ENCODE measurements around the gene MAP3K12. TPM values are rescaled to one million over a fixed set of nuclear protein-coding genes. Genes with fewer than 3 reads are reported as not detected.

Gene MAP3K12
- 34.2 and 44.7 TPM in 2 replicates for total RNA-seq

DNA sequence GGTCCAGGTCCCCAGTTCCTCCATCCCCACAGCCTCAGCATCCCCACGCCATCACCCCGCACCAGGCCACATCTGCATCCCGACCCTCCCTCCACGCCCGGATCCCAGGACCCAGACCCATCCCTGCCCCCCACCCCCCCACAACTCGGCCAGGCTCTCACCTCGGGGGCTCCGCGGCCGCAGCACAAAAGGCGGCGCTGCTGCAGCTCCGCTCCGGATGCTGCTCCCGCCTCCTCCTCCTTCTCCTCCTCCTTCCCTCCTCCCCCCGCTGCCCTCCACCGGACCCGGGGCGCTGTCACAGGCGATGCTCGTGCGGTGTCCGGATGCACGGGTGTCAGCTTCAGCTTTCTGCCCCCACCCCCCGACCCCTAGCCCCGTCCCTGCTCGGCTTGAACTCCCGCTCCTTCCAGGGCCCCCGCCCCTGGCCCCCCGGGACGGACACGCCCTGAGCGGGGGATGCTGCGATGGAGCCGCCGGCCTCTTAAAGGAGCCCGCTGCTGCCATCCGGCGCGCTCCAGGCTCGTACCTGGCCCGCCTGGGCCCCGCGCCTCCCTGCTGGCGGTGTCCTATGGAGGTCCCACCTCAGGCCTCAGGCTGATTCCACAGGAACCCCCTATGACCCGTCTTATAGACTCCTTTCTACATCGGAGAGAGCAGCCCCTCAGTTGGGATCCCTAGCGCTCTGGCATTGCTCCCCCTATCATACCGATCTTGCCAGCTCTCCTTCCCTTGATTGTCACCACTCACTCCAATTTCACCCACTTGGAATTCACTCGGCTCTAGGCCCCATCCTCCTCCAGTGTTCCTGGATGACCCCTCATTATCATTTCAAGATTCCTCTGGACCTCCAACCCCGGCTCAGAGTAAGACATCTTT, at the start of gene MAP3K12:
TSS of gene MAP3K12 (minus strand) at position 193 of the 876 bp plus-strand sequence. CDS start 12,067 bp downstream, outside the sequence.

GRCh38 chr12:53506881-53507602, 7.8 kb upstream of the MAP3K12 start, which contains the start of gene NPFF:
Gene NPFF, minus strand, starts transcription at chr12:53507484. Its CDS starts 10 bp downstream, at chr12:53507474.

DNA sequence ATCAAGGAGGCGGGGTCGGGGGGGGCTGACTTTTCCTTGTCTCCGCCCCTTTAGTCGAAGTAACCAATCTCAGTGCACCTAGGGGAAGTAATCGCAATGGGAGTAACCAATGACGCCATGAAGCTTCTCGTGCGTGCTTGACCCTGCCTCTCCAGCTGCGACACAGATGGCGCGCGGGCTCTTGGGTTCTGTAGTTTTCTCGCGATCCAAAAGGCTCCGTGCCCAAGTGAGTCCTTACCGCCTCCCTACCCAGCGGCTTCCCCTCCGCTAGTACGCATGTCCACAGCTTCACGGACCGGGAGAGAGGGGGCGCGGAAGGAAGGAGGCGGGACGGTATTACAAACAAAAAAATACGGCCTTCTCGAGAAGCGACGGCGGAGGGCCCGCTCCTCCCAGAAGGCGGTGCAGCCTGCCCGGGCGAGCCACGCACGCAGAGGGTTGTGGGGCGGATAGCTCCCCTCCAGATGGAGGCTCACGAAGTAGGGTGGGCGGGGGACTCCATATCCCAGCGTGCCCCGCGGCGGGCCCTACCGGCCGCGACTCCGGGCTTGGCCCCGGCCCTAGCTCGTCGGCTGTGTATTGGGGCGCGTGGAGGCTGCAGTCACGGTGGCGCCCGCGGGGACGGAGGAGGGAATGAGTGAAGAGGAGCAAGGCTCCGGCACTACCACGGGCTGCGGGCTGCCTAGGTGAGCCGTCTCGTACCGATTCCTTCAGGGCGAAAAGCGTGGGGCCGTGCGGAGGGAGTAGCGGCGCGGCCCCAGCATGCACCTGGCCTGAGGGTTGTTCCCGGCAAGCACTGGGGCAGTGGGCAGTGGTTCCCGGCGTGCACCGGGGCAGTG, 1.7 kb upstream of the MAP3K12 start, which contains the start of gene TARBP2:
TSS of gene TARBP2 (plus strand) at position 508 of the 839 bp plus-strand sequence. CDS start at position 634, 126 bp downstream.

GRCh38 chr12:53451661-53452158, 47.5 kb downstream of the MAP3K12 start, which contains the start of gene PCBP2:
Gene PCBP2, plus strand, starts transcription at chr12:53452102. Its CDS starts 2,699 bp downstream, at chr12:53454801.

DNA sequence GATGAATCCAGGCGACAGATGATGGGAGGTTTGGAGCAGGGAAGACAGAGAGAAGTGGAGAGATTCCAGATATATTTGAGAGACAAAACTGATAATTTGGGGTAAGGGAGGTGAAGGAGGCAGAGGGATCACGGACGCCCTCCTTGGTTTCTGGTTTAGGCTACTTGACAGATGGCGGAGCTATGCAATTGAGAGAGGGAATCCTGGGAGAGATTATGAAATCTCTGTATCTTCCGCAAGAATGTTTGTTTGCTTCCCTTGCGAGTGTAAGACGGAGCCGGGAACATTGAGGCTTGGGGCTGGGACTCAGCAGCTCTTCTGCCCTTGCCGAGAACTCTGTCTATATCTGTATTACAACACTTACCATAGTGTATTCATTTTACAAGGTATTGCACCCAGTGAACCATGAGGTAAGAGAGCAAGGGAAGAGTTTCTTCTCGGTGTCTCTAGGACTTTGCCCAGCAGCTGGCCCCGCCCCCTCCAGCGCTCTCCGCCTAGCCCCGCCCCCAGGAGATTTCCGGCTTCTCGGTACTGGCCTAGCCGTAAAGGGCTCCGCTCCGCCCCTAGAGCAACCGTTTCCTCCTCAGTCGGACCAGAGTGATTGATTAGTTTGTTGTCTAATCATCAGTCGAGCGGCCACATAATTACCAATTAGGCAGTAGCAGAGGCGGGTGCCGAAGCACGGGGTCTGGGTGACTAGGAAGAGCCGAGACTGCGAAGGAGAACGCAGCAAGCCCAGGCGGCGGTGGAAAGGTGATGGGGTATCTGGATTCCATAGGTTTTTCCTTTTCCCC, 58.0 kb downstream of the MAP3K12 start, which contains the start of gene PRR13:
TSS of gene PRR13 (plus strand) at position 695 of the 794 bp plus-strand sequence. CDS start 981 bp downstream, outside the sequence.

Other genes starting within 250 kb of the MAP3K12 start
- gene ESPL1, start 231.2 kb downstream of the MAP3K12 start, total RNA-seq, result 2.3 and 2.6 TPM in 2 replicates
- 311 and 472 TPM in 2 replicates for gene PFDN5, start 203.9 kb downstream of the MAP3K12 start, total RNA-seq
- gene MYG1, start 199.8 kb downstream of the MAP3K12 start, total RNA-seq, result 32.3 and 40.7 TPM in 2 replicates
- 36.3 and 42.9 TPM in 2 replicates for gene AAAS, start 177.8 kb downstream of the MAP3K12 start, total RNA-seq
- not detected in 2 replicates for gene SP7, start 163.1 kb downstream of the MAP3K12 start, total RNA-seq
- gene SP1, start 119.3 kb downstream of the MAP3K12 start, total RNA-seq, result 36.0 and 38.2 TPM in 2 replicates
- not detected in 2 replicates for gene AMHR2, start 75.6 kb downstream of the MAP3K12 start, total RNA-seq
- gene PRR13, start 57.7 kb downstream of the MAP3K12 start, total RNA-seq, result 24.2 and 30.9 TPM in 2 replicates
- gene PCBP2, start 47.4 kb downstream of the MAP3K12 start, total RNA-seq, result 410 and 411 TPM in 2 replicates
- gene TARBP2, start 1.8 kb upstream of the MAP3K12 start, total RNA-seq, result 32.9 and 33.8 TPM in 2 replicates
- not detected in 2 replicates for gene NPFF, start 8.0 kb upstream of the MAP3K12 start, total RNA-seq
- 11.4 and 13.2 TPM in 2 replicates for gene ATF7, start 126.9 kb upstream of the MAP3K12 start, total RNA-seq
- gene ATP5MC2, start 176.6 kb upstream of the MAP3K12 start, total RNA-seq, result 103 and 107 TPM in 2 replicates
- gene CALCOCO1, start 228.0 kb upstream of the MAP3K12 start, total RNA-seq, result 96.7 and 125 TPM in 2 replicates

Data from smooth muscle cell of the pulmonary artery (primary cell).